GM13976 (cell line): Measurements from ENCODE around the gene MRTFA.
A peak's percentile ranks its signal among the peaks of the same experiment; 100 is the strongest.

Source experiments
- DNase-seq: peaks from one replicate; pipeline ENCODE4 v3.0.0; 2012; ENCODE audit warnings: low spot score
- in situ Hi-C: fragments of 300-500 bp; cut with MboI; formaldehyde crosslinking; loops from one replicate; pipeline ENCODE4 v1.12.0; 2022; ENCODE audit warnings: low sequenced_read_pairs, mixed read lengths, inconsistent platforms; ENCODE audit not compliant: unreplicated experiment
- TF ChIP-seq, protein P1 (sequence below): IDR thresholded peaks from 2 replicates; pipeline ENCODE4 v1.5.1; 2012; ENCODE audit warnings: borderline replicate concordance, mild to moderate bottlenecking; ENCODE audit not compliant: insufficient read depth; ENCODE audit errors: extremely low read depth, missing control alignments, control extremely low read depth

The MRTFA gene

DNA sequence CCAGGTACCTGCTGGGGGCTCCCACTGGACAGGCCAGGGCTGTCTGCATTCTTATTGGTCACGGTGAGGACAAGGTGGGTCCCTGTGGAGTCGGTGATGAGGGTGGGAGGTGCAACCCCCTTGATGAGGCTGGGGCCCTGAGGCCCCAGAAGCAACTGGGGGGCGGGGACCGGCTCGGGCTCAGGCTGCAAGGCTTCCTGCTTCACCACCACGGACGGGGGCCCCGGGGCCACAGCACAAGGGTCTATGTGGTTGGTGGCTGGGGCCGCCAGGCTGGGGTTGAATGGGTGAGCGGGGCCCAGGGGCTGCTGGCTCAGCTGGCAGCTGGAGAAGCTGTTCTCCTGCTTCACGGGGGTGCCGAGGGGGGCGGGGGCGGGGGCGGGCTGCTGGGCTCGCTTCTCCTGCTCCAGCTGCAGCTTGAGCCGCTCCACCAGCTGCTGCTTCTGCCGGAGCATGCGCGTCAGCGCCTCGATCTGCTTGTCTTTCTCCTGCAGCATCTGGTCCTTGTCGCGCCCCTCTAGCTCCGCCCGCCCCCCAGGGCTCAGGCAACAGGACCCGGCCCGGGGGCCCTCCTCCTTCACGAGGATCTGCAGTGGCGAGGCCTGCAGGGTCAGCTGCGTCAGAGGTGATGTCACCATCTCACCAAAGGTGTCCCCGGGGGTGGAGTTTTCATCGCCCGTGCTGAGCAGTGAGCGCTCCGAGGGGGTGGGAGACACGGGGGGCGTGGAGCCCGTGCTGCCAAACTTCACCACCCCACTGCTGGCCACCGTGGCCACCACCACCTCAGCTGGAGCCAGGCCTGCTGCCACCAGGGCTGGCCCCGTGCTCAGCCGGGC lies 217.9 kb downstream of the MRTFA start:
- in situ Hi-C loops: no loop called here
- TF ChIP-seq, protein P1, sequence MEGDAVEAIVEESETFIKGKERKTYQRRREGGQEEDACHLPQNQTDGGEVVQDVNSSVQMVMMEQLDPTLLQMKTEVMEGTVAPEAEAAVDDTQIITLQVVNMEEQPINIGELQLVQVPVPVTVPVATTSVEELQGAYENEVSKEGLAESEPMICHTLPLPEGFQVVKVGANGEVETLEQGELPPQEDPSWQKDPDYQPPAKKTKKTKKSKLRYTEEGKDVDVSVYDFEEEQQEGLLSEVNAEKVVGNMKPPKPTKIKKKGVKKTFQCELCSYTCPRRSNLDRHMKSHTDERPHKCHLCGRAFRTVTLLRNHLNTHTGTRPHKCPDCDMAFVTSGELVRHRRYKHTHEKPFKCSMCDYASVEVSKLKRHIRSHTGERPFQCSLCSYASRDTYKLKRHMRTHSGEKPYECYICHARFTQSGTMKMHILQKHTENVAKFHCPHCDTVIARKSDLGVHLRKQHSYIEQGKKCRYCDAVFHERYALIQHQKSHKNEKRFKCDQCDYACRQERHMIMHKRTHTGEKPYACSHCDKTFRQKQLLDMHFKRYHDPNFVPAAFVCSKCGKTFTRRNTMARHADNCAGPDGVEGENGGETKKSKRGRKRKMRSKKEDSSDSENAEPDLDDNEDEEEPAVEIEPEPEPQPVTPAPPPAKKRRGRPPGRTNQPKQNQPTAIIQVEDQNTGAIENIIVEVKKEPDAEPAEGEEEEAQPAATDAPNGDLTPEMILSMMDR: no peak
- DNase-seq: no peak

DNA sequence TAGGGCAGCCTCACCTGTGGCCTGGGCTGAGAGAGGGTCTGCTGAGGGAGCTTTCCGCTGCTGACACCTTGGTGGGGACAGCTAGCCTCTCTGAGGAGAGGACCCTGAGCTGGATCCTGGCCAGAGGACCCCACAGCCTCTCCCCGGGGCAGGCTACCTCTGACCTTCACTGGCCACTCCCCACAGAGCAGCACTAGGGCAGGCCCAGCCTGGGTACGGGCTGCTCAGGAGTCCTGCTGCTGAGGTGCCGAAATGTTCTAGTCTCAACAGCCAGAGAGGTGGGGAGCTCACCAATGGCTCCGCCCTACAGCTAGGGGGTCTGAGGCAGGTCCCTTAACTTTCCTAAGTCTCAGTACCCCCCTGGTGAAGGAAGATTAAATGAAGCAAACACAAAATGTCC lies 218.6 kb downstream of the MRTFA start:
- DNase-seq: no peak
- in situ Hi-C loops: no loop called here
- TF ChIP-seq, protein P1: no peak

DNA sequence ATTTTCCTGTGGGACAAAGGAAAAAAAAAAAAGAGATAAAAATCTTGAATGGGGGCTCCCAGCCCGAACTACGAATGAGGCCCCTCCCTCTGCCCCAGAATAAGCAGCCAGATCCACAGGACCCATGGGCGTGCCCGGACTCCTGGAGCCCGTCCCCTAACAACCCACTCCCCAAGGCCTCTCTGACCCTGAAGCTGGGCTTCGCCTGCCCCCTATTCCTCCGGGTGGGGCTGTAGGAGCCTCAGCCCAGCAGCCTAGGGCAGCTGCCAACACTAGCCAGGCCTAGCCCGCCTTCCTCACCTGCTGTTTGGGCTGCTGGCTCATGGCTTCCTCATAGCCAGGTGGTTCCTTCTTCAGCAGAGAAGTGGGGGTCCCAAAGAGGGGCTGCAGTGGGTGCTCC lies 219.5 kb downstream of the MRTFA start:
- no peak for DNase-seq
- in situ Hi-C loops: no loop called here
- TF ChIP-seq, protein P1: no peak

DNA sequence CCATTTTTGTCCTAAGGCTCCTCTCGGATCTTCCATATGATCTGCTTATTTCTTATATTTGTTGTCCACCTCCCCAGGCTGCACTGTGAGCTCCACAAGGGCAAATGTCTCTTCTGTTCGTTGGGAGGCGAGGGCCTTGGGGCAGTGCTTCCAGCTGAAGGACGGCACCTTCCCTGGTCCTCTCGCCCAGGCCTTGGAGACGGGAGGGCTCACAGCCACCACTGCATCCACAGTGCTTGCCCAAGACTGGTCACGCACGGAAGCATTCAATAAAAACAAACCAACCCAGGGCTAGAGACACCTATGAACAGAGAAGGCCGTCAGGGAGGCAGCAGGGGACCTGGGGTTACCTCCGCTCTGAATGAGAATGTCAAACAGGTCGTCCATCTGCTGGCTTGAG lies 219.9 kb downstream of the MRTFA start:
- DNase-seq: no peak
- in situ Hi-C loops: no loop called here
- TF ChIP-seq, protein P1: no peak

DNA sequence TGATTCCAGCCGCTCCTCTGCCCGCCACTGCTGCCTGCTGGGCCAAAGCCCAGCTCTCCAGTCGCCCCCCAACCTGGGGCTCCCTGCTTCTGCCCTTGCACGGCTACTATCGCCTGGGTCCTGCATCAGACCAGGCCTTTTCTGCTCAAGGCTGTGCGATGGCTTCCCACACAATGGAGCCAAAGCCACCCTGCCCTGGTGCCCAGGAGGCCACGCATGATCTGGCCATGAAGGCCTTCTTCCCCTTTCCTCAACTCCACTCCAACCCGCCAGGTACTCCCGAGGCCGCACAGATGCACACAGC lies 220.3 kb downstream of the MRTFA start:
- TF ChIP-seq, protein P1: no peak
- DNase-seq: no peak
- in situ Hi-C loops: no loop called here

DNA sequence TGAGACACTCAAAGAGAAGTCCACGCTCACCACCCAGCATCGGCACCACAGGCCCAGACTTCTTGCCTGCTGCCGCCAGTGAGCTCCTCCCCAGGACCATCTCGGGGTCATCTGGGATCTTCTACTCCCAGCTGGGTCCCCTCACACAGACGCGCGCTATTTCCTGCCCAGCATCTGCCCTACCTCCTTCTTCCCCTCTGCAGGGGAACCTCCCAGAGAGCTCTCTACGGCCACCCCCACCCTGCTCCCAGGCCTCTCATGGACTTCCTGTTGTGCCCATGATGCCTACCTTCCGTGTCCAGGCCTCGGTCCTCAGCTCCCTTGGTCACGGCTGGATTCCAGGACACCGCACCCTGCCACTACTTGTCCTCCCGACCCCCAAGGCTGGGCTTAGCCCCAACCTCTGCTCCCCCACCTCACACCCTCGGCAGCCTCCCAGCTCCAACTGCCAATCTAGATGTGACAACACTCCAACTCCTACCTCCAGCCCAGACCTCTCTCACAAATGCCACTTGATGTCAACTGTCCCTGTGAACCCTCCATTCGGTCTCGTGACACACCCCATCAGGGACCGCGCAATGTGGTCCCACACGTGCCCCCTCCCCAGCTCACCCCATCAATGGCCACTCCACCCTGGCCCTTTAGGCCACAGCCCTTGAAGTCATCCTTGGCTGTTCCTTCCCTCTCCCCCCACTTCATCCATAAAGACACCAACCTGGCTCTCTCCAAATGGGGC lies 220.8 kb downstream of the MRTFA start:
- in situ Hi-C loops: no loop called here
- peak; percentile 75 for DNase-seq
- TF ChIP-seq, protein P1: no peak
